Activated CD4-positive, alpha-beta T cell treated with anti-CD3 and anti-CD28 coated beads, Interleukin-2, amount 50 U/mL, for 24 hours (primary cell): Measurements from ENCODE around the gene RBM18.

ENCODE experiments used
- DNase-seq, 2 donors: peaks; one replicate each; pipeline ENCODE4 v3.0.0-alpha.2; 2020; ENCODE audit warnings: low read depth in 1 of 2, low spot score in 1 of 2

RBM18 gene

GRCh38 chr9:122223435-122223834 is 41.2 kb downstream of the RBM18 start:
- DNase-seq: no peak

DNA sequence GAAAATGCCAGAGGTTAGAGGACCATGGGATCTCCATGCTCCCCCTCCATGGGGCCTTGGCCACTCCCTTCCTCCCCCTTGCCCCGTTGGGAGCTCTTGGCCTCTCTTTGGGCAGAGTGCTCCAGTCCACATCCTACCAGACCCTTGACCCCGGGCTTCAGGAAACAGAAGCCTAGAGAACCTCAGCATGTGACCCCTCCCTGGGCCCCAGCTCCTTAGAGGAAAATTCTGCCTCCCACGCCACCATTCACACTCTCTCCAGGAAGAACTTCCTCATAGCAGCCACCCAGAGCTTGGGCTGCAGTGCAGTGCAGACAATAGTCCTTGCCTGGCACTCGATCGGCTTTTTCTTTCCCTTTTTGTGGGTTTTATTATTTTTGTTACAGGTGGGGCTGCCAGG is 41.8 kb downstream of the RBM18 start:
- no peak for DNase-seq

GRCh38 chr9:122221183-122221811 is 43.3 kb downstream of the RBM18 start:
- no peak for DNase-seq

GRCh38 chr9:122220673-122221182 is 43.9 kb downstream of the RBM18 start:
- DNase-seq: no peak

DNA sequence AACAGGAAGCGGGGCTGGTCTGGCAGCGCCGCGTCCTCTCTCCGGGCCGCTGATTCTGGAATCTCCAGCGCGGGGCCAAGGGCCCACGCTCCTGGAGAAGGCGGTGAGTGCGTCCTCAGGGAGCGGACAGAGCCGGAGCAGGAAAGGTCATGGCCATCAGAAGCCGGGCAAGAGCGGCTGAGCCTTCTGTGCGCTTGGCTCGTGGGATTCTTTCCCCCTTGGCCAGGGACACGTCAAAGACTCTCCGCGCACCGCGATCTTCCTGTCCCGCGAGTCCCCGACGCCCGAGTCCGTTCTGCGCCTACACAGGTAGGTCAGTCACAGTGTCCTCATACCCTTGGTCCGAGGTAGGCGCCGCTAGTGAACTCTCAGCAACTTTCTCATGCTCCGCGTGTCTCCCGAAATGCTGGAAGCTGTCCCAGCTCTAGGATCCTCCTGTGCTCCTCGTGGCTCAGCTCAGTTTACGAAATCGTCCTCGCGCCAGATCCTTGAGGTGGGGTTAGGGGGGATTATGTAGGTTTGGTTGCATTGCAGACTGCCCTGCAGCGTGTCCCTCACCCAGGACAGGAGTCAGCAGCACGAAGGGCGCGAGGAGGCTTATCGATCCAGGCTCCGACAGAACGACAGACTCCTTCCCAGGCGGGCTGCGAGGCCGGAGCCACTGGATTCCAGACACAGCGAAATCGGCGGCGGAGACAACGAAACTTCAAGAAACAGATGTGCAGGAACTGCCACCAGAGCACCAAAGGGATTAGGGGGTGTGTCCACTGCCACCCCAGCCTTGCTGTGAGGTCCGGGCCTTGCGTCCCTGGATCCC is 44.6 kb downstream of the RBM18 start:
- no peak for DNase-seq

DNA sequence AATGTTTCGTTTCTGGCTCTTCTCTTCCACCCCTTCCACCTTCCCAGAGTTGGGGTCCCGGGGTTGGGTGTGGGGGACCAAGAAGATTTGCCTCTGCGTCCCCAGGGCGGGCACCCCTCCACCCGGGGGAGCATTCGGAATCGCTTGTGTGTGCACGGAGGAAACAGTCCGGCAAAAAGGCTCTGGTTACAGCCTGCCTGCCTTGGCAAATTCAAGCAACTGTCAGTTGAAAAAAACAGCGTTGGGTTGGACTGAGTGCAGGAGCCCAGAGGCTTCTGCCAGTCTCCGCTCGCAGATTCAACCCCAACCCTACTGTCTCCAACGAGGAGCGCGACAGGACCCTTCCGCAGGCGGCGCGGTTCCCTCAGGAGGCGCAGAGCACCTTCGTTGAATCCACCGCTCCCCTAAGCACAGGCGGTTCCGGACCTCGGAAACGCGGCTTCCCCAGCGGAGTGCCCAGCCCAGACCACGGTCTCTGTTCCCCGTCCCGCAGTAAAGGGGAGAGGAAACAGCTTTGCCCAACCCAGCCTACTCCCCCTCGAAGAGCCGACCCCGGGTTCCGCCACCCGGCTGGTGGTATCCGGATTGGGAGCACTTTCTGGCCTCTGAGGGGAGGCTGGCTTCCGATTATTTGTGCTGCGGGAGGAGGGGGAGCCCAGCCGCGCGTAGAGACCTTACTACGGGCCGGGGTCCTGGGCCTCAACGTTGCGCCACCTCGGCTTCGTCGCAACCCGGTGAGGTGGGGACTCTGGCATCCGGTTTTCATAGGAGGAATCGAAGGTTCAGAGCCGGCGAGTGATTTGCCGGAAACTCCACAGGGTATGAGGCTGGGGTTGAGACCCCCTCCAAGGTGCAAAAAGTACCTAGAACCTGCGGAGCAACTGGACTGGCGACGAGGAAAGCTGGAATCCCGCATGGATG is 45.4 kb downstream of the RBM18 start:
- no peak for DNase-seq

DNA sequence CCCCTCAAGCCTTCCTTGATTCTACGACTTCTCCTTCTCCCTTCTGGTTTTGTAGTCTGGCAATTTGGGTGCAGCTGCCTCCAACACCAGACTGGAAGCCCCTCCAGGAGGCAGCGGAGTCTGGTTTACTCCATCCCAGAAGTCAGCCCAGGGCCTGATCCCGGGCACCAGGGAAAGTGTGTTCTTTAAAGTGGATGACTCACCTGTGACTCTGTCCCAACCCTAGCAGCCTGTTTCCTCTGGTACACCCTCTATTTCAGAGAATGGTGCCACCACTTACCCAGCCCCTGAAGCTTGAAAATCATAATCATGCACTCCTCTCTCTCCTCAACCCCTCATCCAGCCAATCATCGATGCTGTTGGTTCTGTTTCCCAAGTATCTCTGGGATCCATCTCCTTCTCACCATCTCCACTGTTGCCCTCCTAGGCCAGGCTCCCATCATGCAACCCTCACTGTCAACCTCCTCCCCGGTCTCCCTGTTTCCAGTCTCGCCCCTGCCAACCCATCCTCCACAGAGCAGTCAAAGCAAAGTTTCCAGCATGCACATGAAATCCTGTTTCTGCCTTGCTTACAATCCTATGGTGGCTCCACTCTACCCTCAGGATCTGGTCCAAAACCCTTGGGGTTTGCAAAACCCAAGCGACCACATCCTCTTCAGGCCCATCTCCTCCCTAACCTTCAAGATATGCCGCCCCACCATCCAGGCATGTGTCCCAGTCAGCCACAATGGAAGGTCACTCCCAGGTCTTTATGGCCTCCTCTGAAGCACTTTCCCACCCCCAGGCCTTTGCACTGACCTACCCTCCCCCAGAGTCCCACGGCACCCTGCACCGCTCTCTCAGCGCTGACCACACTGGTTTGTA is 46.3 kb downstream of the RBM18 start:
- DNase-seq: no peak

- DNase-seq: no peak
Observed at GRCh38 chr9:122217640-122218039, 47.0 kb downstream of the RBM18 start.

DNA sequence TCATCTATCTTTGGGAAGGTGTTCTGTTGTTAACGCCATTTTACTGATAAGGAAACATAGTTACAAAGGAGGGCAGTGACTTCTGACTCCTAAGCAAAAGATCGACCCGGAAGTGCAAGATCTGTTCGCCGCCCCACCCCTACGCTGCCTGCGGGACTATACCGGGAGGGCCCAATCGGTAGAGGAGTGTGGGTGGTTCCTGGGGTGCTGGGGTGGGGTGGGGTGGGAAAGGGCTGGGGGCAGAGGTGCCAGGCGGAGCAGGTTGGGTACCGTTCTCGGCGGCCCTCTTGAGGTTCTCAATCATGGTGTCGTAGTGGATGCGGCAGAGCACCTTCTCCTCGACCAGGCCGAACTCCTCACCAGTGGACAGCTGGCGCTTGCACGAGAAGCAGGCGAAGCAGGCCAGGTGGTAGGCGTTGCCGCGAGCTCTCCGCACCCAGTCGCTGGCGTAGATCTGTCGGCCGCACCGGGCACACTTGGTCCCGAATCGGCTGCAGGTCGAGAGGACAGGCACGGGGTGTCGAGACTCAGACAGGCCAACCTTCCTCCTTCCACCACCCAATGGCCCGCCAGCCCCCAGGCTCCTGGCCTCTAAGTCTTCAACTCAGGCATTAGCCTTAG is 47.7 kb downstream of the RBM18 start:
- no peak for DNase-seq

- DNase-seq: no peak
Observed at GRCh38 chr9:122216138-122216797, 48.4 kb downstream of the RBM18 start.

DNA sequence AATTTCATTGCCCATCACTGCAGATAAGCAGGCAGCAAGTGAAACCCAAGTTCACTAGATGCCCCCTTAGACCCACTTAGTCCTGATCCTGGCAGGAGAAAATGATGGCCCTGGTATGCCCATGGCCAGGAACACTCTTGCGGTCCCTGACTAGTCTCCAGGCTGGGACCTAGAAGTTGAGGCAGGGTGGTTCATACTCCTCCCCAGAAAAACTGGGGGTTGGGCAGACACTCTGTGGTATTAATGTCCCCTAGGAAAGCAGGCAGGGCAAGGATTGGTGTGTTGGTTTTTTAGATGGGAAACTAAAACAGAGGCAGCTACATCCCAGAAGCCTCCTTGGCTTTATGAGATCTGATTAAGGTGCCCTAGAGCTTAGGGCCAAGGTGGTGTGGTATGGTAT is 49.0 kb downstream of the RBM18 start:
- no peak for DNase-seq

DNA sequence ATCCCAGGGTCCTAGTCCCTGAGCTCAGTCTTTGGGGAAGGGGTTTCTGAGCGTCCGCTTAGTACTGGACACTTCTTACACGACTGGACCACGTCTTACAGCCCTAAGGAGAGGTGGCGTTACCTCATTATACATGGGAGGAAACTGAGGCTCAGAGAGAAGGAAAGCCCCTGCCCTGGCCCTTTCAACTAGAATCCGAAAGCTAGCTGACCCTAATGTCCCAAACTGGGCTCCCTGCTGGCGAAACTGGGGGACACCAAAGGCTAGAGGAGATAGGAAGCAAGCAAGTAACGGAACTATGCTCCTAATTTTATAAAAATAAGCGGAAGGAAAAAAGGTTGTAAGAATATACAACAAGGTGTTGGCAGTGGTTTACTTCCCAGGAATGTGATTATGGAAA is 50.1 kb downstream of the RBM18 start:
- DNase-seq: no peak

DNA sequence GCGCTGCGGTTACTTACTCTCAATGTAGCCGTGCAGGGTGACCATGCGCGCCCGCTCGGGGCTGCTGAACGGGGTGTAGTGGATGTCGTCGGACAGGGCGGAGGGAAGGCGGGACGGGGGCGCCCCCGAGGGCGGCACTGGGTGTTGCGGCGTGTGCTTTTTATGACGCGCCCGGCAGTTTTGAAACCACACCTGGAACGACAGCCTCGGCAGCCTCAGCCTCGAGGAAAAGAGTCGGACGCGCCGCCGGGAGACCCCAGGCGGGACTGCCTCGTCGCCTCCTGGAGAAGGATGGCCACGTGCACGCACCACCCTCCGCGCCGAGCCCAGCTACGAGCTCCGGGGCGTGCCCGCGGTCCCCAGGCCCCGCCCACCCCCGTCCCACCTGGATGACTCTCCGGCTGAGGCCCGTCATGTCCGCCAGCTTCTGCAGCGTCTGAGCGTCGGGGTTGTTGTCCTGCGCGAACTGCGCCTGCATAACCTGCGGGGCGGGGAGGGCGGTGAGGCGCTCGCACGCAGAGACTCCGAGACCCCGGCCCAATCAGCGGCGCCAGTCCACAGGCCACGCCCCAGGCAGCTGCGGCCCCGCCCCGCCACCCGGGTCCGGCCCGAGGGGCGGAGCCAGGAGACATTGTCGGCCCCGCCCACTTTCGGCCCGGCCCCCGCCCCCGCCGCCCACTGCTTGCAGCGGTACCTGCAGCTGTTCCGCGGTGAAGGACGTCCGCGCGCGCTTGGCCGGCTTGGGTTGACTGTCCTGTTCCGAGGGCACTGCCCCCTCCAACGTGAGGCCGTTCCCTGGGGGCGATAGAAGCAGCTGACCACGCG is 50.8 kb downstream of the RBM18 start:
- peak in 1 of 2 donors; percentile 16 for DNase-seq

- no peak for DNase-seq
Observed at GRCh38 chr9:122213102-122213588, 51.5 kb downstream of the RBM18 start.

GRCh38 chr9:122212473-122213004 is 52.1 kb downstream of the RBM18 start:
- DNase-seq: no peak

DNA sequence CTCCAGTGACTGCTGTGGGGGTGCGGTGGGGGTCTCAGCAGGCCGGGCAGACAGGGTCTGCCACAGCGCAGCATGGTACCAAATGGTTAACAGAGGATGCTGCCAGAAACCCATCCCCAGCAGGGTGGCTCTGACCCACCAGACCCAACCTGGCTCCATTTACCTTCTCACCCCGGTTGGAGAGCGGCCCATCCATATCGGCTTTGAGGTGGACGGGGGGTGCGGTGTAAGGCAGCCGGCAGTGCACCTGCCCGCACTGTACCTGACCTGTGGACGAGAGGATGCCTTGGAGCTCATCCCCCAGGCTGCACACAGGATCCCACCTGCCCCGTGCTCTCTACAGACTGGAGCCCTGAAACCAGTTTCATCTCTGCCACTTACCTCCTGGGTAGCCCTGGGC is 55.2 kb downstream of the RBM18 start:
- DNase-seq: no peak

DNA sequence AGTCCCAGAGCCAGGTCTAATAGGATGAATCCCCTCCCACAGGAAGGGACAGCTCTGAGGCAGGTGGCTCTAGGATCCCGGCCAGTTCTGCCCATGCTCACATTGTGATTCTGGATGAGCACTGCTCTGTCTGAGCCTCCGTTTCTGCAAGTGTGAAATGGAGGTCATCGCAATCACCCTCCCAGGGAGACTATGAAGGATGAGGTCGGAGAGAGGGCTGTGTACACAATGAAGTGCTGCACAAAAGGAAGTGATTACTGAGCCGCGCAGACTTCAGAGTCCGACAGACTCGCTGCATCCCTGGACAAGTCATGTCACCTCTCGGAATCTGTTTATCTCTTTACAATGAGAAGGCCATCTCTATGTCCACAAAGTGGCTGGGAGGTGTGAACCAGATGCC is 57.5 kb downstream of the RBM18 start:
- DNase-seq: no peak
